COR-L47 (cell line): ENCODE data around the gene ZAP70.

ENCODE experiments used
- DNase-seq: peaks from one replicate; lab custom pipeline; 2025; lab: John Stamatoyannopoulos, UW

The ZAP70 gene

DNA sequence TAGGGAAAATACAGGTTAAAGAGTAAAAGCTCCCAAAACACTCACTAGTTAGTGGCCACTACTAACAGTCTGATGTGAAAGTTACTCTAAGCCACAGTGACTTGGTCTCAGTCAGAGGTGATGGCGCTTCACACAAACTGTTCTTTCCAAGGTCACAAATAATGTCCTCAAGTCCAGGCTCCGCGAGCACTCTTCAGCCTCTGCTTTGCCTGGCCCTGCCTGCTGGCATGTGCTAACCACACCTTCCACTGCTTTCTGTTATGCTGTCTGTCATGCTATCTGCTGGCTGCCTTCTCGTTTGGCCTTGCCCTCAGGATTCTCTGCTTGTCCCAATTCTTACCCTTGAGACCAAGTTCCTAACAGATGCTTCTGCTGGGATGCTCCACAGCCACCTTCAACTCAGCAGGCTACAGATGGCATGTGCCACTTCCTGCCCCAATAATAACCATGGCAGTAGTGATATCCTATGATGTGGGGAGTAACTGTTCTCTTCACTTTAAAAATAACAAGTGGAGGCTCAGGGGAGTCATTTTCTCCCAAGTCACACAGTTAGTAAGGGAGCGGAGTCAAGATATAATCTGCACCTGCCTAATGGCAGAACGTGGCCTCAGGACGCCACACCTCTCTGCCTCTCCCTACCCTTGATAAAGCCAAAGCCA lies 75.7 kb downstream of the ZAP70 start:
- no peak for DNase-seq
